HAP-1 (cell line): ENCODE results near the gene IPCEF1.
A peak's percentile ranks its signal among the peaks of the same experiment; 100 is the strongest.

Source experiments
- DNase-seq, 2 experiments: peaks; one replicate each; pipeline ENCODE4 v3.0.0-alpha.2; 2016 to 2020; ENCODE audit warnings: low spot score in 2 of 2
- H3K27me3 ChIP-seq: fragments of 250-450 bp; sonication (Bioruptor Pico); 2 replicates; pipeline ENCODE4 v1.5.1; 2020; ENCODE audit warnings: low read depth, mild to moderate bottlenecking, moderate library complexity
- H3K36me3 ChIP-seq: fragments of 250-450 bp; sonication (Bioruptor Pico); replicated peaks from 2 replicates; pipeline ENCODE4 v1.5.1; 2020; ENCODE audit warnings: mild to moderate bottlenecking
- H3K4me1 ChIP-seq: fragments of 250-450 bp; sonication (Bioruptor Pico); 2 replicates; pipeline ENCODE4 v1.5.1; 2020; ENCODE audit warnings: mild to moderate bottlenecking
- H3K4me3 ChIP-seq: fragments of 250-450 bp; sonication (Bioruptor Pico); 2 replicates; pipeline ENCODE4 v1.5.1; 2020; ENCODE audit warnings: mild to moderate bottlenecking, moderate library complexity
- H3K9me3 ChIP-seq: fragments of 250-450 bp; sonication (Bioruptor Pico); 2 replicates; pipeline ENCODE4 v1.5.1; 2020; ENCODE audit warnings: mild to moderate bottlenecking, moderate library complexity
- in situ Hi-C: fragments of 300-500 bp; cut with MboI; formaldehyde crosslinking; loops from 3 replicates; pipeline ENCODE4 v1.14.3; 2020; ENCODE audit warnings: low sequenced_read_pairs, inconsistent platforms, mixed read lengths

Gene IPCEF1

GRCh38 chr6:154367336-154367735, 10.7 kb upstream of the IPCEF1 start:
- DNase-seq = no peak
- Histone ChIP-seq H3K9me3 (no peaks in the 10 kb centered on the region), H3K4me1 (peaks cover 16% of the 10 kb centered on the region), H3K27me3 (no peaks in the 10 kb centered on the region), H3K36me3 (no peaks in the 10 kb centered on the region), H3K4me3 (no peak overlapping the region)
- in situ Hi-C loops = loop anchor here (10.0 kb wide), 1 partner anchor 213 kb away; no protein-coding TSS in a partner anchor

- in situ Hi-C loops = loop anchor here (10.0 kb wide), 1 partner anchor 209 kb away; no protein-coding TSS in a partner anchor
- H3K36me3 ChIP-seq = no peaks in the 10 kb centered on the region
- H3K9me3 ChIP-seq = no peaks in the 10 kb centered on the region; the same call in 1 of the 2 replicates
- no peaks in the 10 kb centered on the region for H3K27me3 ChIP-seq
- H3K4me1 ChIP-seq = no peaks in the 10 kb centered on the region
- no peak overlapping the region for H3K4me3 ChIP-seq
- DNase-seq = no peak
Observed at GRCh38 chr6:154363821-154364220, 7.2 kb upstream of the IPCEF1 start.

- no peak for DNase-seq
- H3K9me3 ChIP-seq = no peaks in the 10 kb centered on the region; the same call in 1 of the 2 replicates
- H3K36me3 ChIP-seq = no peaks in the 10 kb centered on the region
- no peak overlapping the region for H3K4me3 ChIP-seq
- no peaks in the 10 kb centered on the region; the same call in 1 of the 2 replicates for H3K4me1 ChIP-seq
- H3K27me3 ChIP-seq = no peaks in the 10 kb centered on the region
- in situ Hi-C loops = loop anchor here (10.0 kb wide), 1 partner anchor 207 kb away; no protein-coding TSS in a partner anchor
Observed at GRCh38 chr6:154361476-154361875, 4.9 kb upstream of the IPCEF1 start.

DNA sequence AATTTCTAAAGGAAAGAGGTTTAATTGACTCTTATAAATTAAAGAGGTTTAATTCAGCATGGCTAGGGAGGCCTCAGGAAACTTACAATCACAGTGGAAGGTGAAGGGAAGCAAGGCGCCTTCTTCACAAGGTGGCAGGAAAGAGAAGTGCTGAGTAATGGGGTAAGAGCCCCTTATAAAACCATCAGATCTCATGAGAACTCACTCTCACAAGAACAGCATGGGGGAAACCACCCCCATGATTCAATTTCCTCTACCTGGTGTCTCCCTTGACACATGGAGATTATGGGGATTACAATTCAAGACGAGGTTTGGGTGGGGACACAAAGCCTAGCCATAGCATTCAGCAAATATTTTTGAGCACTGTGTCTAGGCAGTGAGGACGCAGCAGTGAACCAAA, 3.9 kb upstream of the IPCEF1 start:
- H3K27me3 ChIP-seq = no peaks in the 10 kb centered on the region
- no peak overlapping the region for H3K4me3 ChIP-seq
- in situ Hi-C loops = loop anchor here (10.0 kb wide), 1 partner anchor 206 kb away; no protein-coding TSS in a partner anchor
- H3K36me3 ChIP-seq = no peaks in the 10 kb centered on the region
- H3K4me1 ChIP-seq = no peaks in the 10 kb centered on the region; the same call in 1 of the 2 replicates
- DNase-seq = no peak
- H3K9me3 ChIP-seq = no peaks in the 10 kb centered on the region; the same call in 1 of the 2 replicates

DNA sequence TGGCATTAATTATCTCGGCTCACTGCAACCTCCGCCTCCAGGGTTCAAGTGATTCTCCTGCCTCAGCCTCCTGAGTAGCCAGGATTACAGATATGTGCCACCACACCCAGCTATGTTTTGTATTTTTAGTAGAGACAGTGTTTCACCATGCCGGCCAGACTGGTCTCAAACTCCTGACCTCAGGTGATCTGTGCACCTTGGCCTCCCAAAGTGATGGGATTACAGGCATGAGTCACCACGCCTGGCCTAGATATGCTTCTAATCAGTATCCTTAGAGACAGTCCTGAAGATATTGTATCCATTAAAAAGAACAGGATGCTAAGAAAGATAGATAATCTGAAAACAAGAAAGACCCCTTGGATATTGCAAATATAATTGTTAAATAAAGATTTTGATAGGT, 3.1 kb upstream of the IPCEF1 start:
- in situ Hi-C loops = loop anchor here (10.0 kb wide), 1 partner anchor 205 kb away; no protein-coding TSS in a partner anchor
- Histone ChIP-seq H3K4me1 (no peaks in the 10 kb centered on the region; the same call in 1 of the 2 replicates), H3K9me3 (no peaks in the 10 kb centered on the region; the same call in 1 of the 2 replicates), H3K4me3 (no peak overlapping the region), H3K27me3 (no peaks in the 10 kb centered on the region), H3K36me3 (no peaks in the 10 kb centered on the region)
- DNase-seq = no peak

DNA sequence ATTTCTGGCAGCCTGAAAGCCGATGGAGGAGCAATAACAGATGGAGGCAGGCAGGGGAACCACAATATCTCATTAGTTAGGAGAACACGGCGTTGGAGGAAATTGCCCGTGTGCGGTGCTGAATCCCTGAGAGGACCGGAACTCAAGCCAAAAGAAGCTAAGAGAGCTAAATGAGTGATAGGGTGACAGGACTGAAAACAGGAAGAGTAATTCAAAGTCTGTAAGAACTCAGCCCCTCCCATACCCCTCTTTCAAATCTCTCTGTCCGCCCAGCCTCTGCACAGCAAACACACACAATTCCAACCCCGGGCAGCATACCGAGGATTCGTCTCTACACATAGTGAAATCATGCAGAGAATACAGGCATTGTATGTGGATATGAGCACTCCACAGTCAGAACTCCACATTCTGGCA, 2.6 kb upstream of the IPCEF1 start:
- DNase-seq = no peak
- no peaks in the 10 kb centered on the region; the same call in 1 of the 2 replicates for H3K4me1 ChIP-seq
- in situ Hi-C loops = no loop called here
- H3K9me3 ChIP-seq = no peaks in the 10 kb centered on the region; the same call in 1 of the 2 replicates
- H3K4me3 ChIP-seq = no peak overlapping the region
- H3K27me3 ChIP-seq = no peaks in the 10 kb centered on the region
- no peaks in the 10 kb centered on the region for H3K36me3 ChIP-seq

GRCh38 chr6:154358019-154358545, 1.5 kb upstream of the IPCEF1 start:
- in situ Hi-C loops = no loop called here
- Histone ChIP-seq H3K36me3 (no peaks in the 10 kb centered on the region), H3K9me3 (no peaks in the 10 kb centered on the region; the same call in 1 of the 2 replicates), H3K27me3 (no peaks in the 10 kb centered on the region), H3K4me1 (no peaks in the 10 kb centered on the region; the same call in 1 of the 2 replicates), H3K4me3 (no peak overlapping the region)
- DNase-seq = no peak

DNA sequence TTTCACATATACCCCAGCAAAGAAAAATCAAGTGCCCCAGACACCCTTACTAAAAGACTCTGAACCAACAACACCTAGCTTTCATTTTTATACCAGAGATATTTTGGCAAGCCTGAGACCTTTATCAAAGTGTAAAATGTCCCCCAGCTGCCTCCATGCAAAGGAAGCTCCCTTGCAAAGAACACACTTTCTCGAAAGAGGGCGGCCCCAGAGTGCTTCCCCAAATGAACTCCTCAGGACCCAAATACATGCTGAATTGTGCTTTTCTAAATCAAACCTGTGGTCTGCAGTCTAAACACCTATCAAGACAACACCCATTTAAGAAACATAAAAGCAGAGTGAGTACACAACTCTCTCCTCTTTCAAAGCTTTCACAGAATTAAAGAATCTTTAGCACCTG, 490 bp downstream of the IPCEF1 start:
- Histone ChIP-seq H3K4me3 (no peak overlapping the region), H3K4me1 (peaks cover 7% of the 10 kb centered on the region), H3K27me3 (no peaks in the 10 kb centered on the region), H3K9me3 (no peaks in the 10 kb centered on the region; the same call in 1 of the 2 replicates), H3K36me3 (no peaks in the 10 kb centered on the region)
- DNase-seq = no peak
- in situ Hi-C loops = no loop called here

GRCh38 chr6:154354265-154354777, 2.3 kb downstream of the IPCEF1 start:
- H3K4me1 ChIP-seq = peaks cover 23% of the 10 kb centered on the region
- no peaks in the 10 kb centered on the region for H3K36me3 ChIP-seq
- H3K4me3 ChIP-seq = no peak overlapping the region
- H3K27me3 ChIP-seq = no peaks in the 10 kb centered on the region
- no peak for DNase-seq
- no peaks in the 10 kb centered on the region for H3K9me3 ChIP-seq
- in situ Hi-C loops = no loop called here

- Histone ChIP-seq H3K4me3 (no peak overlapping the region), H3K4me1 (peaks cover 24% of the 10 kb centered on the region), H3K9me3 (no peaks in the 10 kb centered on the region), H3K36me3 (no peaks in the 10 kb centered on the region), H3K27me3 (no peaks in the 10 kb centered on the region)
- DNase-seq = no peak
- in situ Hi-C loops = no loop called here
Observed at GRCh38 chr6:154353626-154354025, 3.0 kb downstream of the IPCEF1 start.

DNA sequence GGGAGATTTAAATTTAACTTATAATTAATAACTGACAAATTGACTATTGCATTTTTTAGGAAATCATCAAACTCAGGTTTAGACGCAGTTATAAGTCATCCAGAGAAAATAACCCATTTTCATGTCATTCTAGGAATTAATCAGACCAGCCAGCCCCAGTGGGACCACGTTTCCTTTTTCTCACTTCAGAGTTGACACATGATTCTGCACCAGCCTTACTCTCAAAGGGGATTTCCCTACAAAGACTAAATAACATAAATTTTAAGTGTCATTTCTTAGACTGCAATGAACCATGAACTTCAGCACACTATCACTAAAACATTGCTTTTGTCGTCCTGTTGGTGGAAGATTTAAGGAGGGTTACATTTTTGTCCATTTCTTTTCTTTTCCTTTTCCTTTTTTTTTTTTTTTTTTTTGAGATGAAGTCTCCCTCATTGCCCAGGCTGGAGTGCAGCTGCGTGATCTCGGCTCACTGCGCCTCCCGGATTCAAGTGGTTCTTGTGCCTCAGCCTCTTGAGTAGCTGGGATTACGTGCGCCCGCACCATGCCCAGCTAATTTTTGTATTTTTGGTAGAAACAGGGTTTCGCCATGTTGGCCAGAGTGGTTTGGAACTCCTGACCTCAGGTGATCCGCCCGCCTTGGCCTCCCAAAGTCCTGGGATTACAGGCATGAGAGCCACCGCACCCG, 3.6 kb downstream of the IPCEF1 start:
- no peak for DNase-seq
- Histone ChIP-seq H3K36me3 (no peaks in the 10 kb centered on the region), H3K4me3 (no peak overlapping the region), H3K4me1 (peaks cover 24% of the 10 kb centered on the region), H3K27me3 (no peaks in the 10 kb centered on the region), H3K9me3 (no peaks in the 10 kb centered on the region)
- in situ Hi-C loops = no loop called here

GRCh38 chr6:154350293-154350692, 6.3 kb downstream of the IPCEF1 start:
- Histone ChIP-seq H3K9me3 (no peaks in the 10 kb centered on the region), H3K27me3 (no peaks in the 10 kb centered on the region), H3K36me3 (no peaks in the 10 kb centered on the region), H3K4me3 (no peak overlapping the region), H3K4me1 (peaks cover 24% of the 10 kb centered on the region)
- peak; percentile 42 to 76 for DNase-seq
- in situ Hi-C loops = no loop called here

DNA sequence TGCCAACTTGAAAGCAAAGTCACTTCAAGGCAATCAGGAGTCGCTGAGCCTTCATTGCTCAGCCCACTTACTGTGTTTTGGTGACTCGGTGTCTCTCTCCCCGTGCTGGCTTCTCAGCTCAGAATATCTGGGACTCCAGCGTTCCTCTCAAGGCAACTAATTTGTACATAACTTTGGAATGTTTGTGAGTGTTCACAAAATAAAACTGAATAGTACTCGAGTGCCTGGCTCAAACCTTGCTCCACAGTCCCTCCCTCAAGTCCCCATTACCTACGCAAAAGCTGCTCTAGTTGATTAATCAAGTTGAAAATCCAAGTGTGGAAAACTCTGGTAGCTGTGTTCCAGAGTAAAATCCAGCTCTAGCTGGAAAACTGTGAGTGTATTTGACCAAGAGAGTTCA, 8.6 kb downstream of the IPCEF1 start:
- in situ Hi-C loops = no loop called here
- Histone ChIP-seq H3K9me3 (no peaks in the 10 kb centered on the region), H3K4me1 (peaks cover 37% of the 10 kb centered on the region), H3K36me3 (no peaks in the 10 kb centered on the region), H3K27me3 (no peaks in the 10 kb centered on the region), H3K4me3 (no peak overlapping the region)
- DNase-seq = no peak

- no peak overlapping the region for H3K4me3 ChIP-seq
- peaks cover 48% of the 10 kb centered on the region for H3K4me1 ChIP-seq
- H3K27me3 ChIP-seq = no peaks in the 10 kb centered on the region
- DNase-seq = no peak
- in situ Hi-C loops = no loop called here
- no peaks in the 10 kb centered on the region for H3K9me3 ChIP-seq
- no peaks in the 10 kb centered on the region for H3K36me3 ChIP-seq
Observed at GRCh38 chr6:154345811-154346210, 10.8 kb downstream of the IPCEF1 start.
